GM23338 (cell line): Measurements from ENCODE around the gene NELFB. TPM values are rescaled to one million over a fixed set of nuclear protein-coding genes. Genes with fewer than 3 reads are reported as not detected.

ENCODE experiments used
- ATAC-seq: fragments of 200-7000 bp; cut with Tn5 transposase; 3 replicates; pipeline ENCODE4 v1.9.1; 2020
- DNase-seq: peaks from one replicate; pipeline ENCODE4 v3.0.0-alpha.2; 2015; ENCODE audit warnings: low spot score
- H2AFZ ChIP-seq: fragments of 200-600 bp; sonication (generic); 2 replicates; pipeline ENCODE4 v1.8.0; 2016; ENCODE audit warnings: antibody characterized with exemption, mild to moderate bottlenecking, moderate library complexity
- H3F3A ChIP-seq: fragments of 200-600 bp; sonication (generic); replicated peaks from 2 replicates; pipeline ENCODE4 v1.8.0; 2017; ENCODE audit warnings: antibody characterized with exemption, mixed run types, low read depth
- H3K27ac ChIP-seq: fragments of 200-600 bp; sonication (generic); 2 replicates; pipeline ENCODE4 v1.6.1; 2016; ENCODE audit warnings: low read depth
- H3K27me3 ChIP-seq: fragments of 200-600 bp; sonication (generic); 2 replicates; pipeline ENCODE4 v1.8.0; 2016; ENCODE audit warnings: mild to moderate bottlenecking, mixed run types, moderate library complexity; ENCODE audit not compliant: insufficient read depth
- H3K36me3 ChIP-seq: fragments of 200-600 bp; sonication (generic); 2 replicates; pipeline ENCODE4 v1.8.0; 2016; ENCODE audit warnings: mild to moderate bottlenecking; ENCODE audit not compliant: insufficient read depth
- H3K4me1 ChIP-seq: fragments of 200-600 bp; sonication (generic); 2 replicates; pipeline ENCODE4 v1.8.0; 2016; ENCODE audit warnings: mild to moderate bottlenecking, moderate library complexity; ENCODE audit not compliant: insufficient read depth
- H3K4me2 ChIP-seq: fragments of 200-600 bp; sonication (generic); 2 replicates; pipeline ENCODE4 v1.7.1; 2017; ENCODE audit warnings: mixed run types
- H3K4me3 ChIP-seq: fragments of 200-600 bp; sonication (generic); 2 replicates; pipeline ENCODE4 v1.6.1; 2016; ENCODE audit warnings: mixed run types
- H3K79me2 ChIP-seq: fragments of 200-600 bp; sonication (generic); replicated peaks from 2 replicates; pipeline ENCODE4 v1.8.0; 2017; ENCODE audit warnings: mild to moderate bottlenecking; ENCODE audit not compliant: insufficient read depth
- H3K9me2 ChIP-seq: fragments of 200-600 bp; sonication (generic); 2 replicates; pipeline ENCODE4 v1.8.0; 2017; ENCODE audit not compliant: insufficient read depth
- H4K20me1 ChIP-seq: fragments of 200-600 bp; sonication (generic); replicated peaks from 2 replicates; pipeline ENCODE4 v1.8.0; 2017; ENCODE audit warnings: mild to moderate bottlenecking; ENCODE audit not compliant: insufficient read depth
- H3K27ac Mint-ChIP-seq: 2 replicates; pipeline ENCODE4 v1.8.0; 2020; ENCODE audit warnings: inconsistent platforms, mild to moderate bottlenecking, moderate library complexity, mixed read lengths
- H3K27me3 Mint-ChIP-seq: 3 replicates; pipeline ENCODE4 v1.8.0; 2022; ENCODE audit warnings: low read depth, mild to moderate bottlenecking, moderate library complexity, mixed read lengths, inconsistent platforms; ENCODE audit not compliant: insufficient read depth, poor library complexity
- H3K36me3 Mint-ChIP-seq: 3 replicates; pipeline ENCODE4 v1.8.0; 2021; ENCODE audit warnings: low read depth, mild to moderate bottlenecking, inconsistent platforms, moderate library complexity, mixed read lengths
- H3K4me1 Mint-ChIP-seq: 3 replicates; pipeline ENCODE4 v1.8.0; 2020; ENCODE audit warnings: mild to moderate bottlenecking, inconsistent platforms, mixed read lengths
- H3K4me3 Mint-ChIP-seq: 3 replicates; pipeline ENCODE4 v1.8.0; 2021; ENCODE audit warnings: moderate library complexity, mild to moderate bottlenecking, inconsistent platforms, mixed read lengths
- H3K9me3 Mint-ChIP-seq: 3 replicates; pipeline ENCODE4 v1.8.0; 2020; ENCODE audit warnings: moderate library complexity, mild to moderate bottlenecking, inconsistent platforms, mixed read lengths
- CREB1 ChIP-seq: fragments of 250-450 bp; sonication (Bioruptor Pico); IDR thresholded peaks from 2 replicates; pipeline ENCODE4 v1.5.0; 2020; ENCODE audit warnings: low read depth, mild to moderate bottlenecking, moderate library complexity
- CTCF ChIP-seq, 2 experiments: fragments of 200-600 bp in 1 of 2; sonication (generic) in 1 of 2; conservative IDR thresholded peaks; 2 replicates each; pipeline versions ENCODE4 v1.5.1 to v1.6.1; 2016 to 2017; ENCODE audit warnings: antibody characterized with exemption in 2 of 2, low read depth in 2 of 2, mild to moderate bottlenecking in 2 of 2, moderate library complexity in 1 of 2
- EZH2 ChIP-seq: fragments of 200-600 bp; sonication (generic); IDR thresholded peaks from one replicate; pipeline ENCODE4 v1.8.0; 2017; ENCODE audit warnings: antibody characterized with exemption, mild to moderate bottlenecking, low read depth; ENCODE audit not compliant: unreplicated experiment
- EZH2phosphoT487 ChIP-seq: fragments of 200-600 bp; sonication (generic); IDR thresholded peaks from one replicate; pipeline ENCODE4 v1.8.1; 2018; ENCODE audit warnings: antibody characterized with exemption; ENCODE audit not compliant: unreplicated experiment
- JUNB ChIP-seq: IDR thresholded peaks from one replicate; pipeline ENCODE4 v1.6.1; 2016; ENCODE audit warnings: antibody characterized with exemption; ENCODE audit not compliant: unreplicated experiment
- NANOG ChIP-seq: IDR thresholded peaks from 2 replicates; pipeline ENCODE4 v1.6.1; 2016; ENCODE audit warnings: antibody characterized with exemption, borderline replicate concordance
- POLR2AphosphoS5 ChIP-seq: IDR thresholded peaks from 2 replicates; pipeline ENCODE4 v1.6.1; 2016; ENCODE audit warnings: antibody characterized with exemption, low read depth
- REST ChIP-seq: IDR thresholded peaks from one replicate; pipeline ENCODE4 v1.6.1; 2018; ENCODE audit warnings: antibody characterized with exemption; ENCODE audit not compliant: unreplicated experiment
- STAT1 ChIP-seq: IDR thresholded peaks from one replicate; pipeline ENCODE4 v1.6.1; 2016; ENCODE audit warnings: antibody characterized with exemption; ENCODE audit not compliant: unreplicated experiment
- ZNF114 ChIP-seq: fragments of 250-450 bp; sonication (Bioruptor Pico); IDR thresholded peaks from 2 replicates; pipeline ENCODE4 v1.5.0; 2020; ENCODE audit warnings: mild to moderate bottlenecking, moderate library complexity
- ZNF331 ChIP-seq: fragments of 250-450 bp; sonication (Bioruptor Pico); IDR thresholded peaks from 2 replicates; pipeline ENCODE4 v1.5.0; 2020; ENCODE audit warnings: low read depth, mild to moderate bottlenecking, moderate library complexity
- polyA plus RNA-seq: library from polyadenylated mRNA; unstranded; fragments of >200 nt; fragmentation: Nextera tagmentation; extraction: Ambion mirVana; gene quantifications from 2 replicates; pipeline ENCODE4 v1.2.1, GENCODE V29; 2016
- total RNA-seq: library from RNA; depleted of rRNA; stranded (reverse); fragments of >200 nt; shearing (Covaris generic); gene quantifications from 2 replicates; pipeline ENCODE4 v1.2.3, GENCODE V29; 2014
- TF ChIP-seq, protein P1 (sequence below): IDR thresholded peaks from 2 replicates; pipeline ENCODE4 v1.6.1; 2016; ENCODE audit warnings: antibody characterized with exemption

Gene NELFB
- total and polyA plus RNA-seq, 2 experiments from 2014 or later = 30.0 to 97.3 TPM

- TF ChIP-seq CTCF (conservative IDR thresholded peaks at IDR 0.05; ENCODE audit: low read depth in 2 of 2) = no peak
- TF ChIP-seq POLR2AphosphoS5 = no peak
- no peak for TF ChIP-seq EZH2phosphoT487
These were observed 30.1 kb upstream of the NELFB start, which contains the start of gene CYSRT1 (continued) for GRCh38 chr9:137224830-137225694.

- H3F3A ChIP-seq = 0 out of 2 replicates have a peak, but pooled peaks cover 6% of the 10 kb centered on the region
- H3K79me2 ChIP-seq = no peaks in the 10 kb centered on the region
- H4K20me1 ChIP-seq = no peaks in the 10 kb centered on the region
- H3K4me3 Mint-ChIP-seq = no peak overlapping the region
- no peaks in the 10 kb centered on the region for H3K36me3 ChIP-seq
- H3K4me3 ChIP-seq = no peak overlapping the region
- ATAC-seq (no peak), DNase-seq (no peak)
- no peaks in the 10 kb centered on the region for H3K36me3 Mint-ChIP-seq
- H3K9me3 Mint-ChIP-seq = no peaks in the 10 kb centered on the region
- H3K27ac ChIP-seq = no peak overlapping the region
- H3K27ac Mint-ChIP-seq = no peak overlapping the region
- no peak overlapping the region for H2AFZ ChIP-seq
- H3K4me1 ChIP-seq = no peaks in the 10 kb centered on the region; the same call in 1 of the 2 replicates
- H3K27me3 ChIP-seq = peaks cover 9% of the 10 kb centered on the region; the same call in 1 of the 2 replicates
- H3K9me2 ChIP-seq = no peaks in the 10 kb centered on the region
- H3K27me3 Mint-ChIP-seq = peaks cover 3% of the 10 kb centered on the region
- peaks cover 2% of the 10 kb centered on the region; the same call in 2 of the 3 replicates for H3K4me1 Mint-ChIP-seq
- H3K4me2 ChIP-seq = no peak overlapping the region
- TF ChIP-seq NANOG = no peak
- TF ChIP-seq, protein P1, sequence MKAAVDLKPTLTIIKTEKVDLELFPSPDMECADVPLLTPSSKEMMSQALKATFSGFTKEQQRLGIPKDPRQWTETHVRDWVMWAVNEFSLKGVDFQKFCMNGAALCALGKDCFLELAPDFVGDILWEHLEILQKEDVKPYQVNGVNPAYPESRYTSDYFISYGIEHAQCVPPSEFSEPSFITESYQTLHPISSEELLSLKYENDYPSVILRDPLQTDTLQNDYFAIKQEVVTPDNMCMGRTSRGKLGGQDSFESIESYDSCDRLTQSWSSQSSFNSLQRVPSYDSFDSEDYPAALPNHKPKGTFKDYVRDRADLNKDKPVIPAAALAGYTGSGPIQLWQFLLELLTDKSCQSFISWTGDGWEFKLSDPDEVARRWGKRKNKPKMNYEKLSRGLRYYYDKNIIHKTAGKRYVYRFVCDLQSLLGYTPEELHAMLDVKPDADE = no peak
- no peak for TF ChIP-seq ZNF114 (CRISPR knock-in tag)
- TF ChIP-seq STAT1 = no peak
- no peak for TF ChIP-seq POLR2AphosphoS5
- no peak for TF ChIP-seq REST
- TF ChIP-seq ZNF331 (CRISPR knock-in tag) = no peak
- no peak for TF ChIP-seq EZH2
- TF ChIP-seq JUNB = no peak
- no peak for TF ChIP-seq CTCF (conservative IDR thresholded peaks at IDR 0.05; ENCODE audit: low read depth in 2 of 2)
- no peak for TF ChIP-seq EZH2phosphoT487
- TF ChIP-seq CREB1 (CRISPR knock-in tag) = no peak
These were observed 29.3 kb upstream of the NELFB start for GRCh38 chr9:137225699-137226331.
